Skeletal muscle satellite cell (primary cell): Measurements from ENCODE around the gene MTERF2.

Source experiments
- H3K27me3 ChIP-seq: 2 replicates; pipeline ENCODE4 v1.7.0; 2013; ENCODE audit warnings: low read length; ENCODE audit not compliant: control insufficient read depth, insufficient read depth
- H3K36me3 ChIP-seq: 2 replicates; pipeline ENCODE4 v1.7.0; 2013; ENCODE audit warnings: mild to moderate bottlenecking, control low read depth, low read length; ENCODE audit not compliant: insufficient read depth
- H3K4me1 ChIP-seq: 2 replicates; pipeline ENCODE4 v1.7.0; 2013; ENCODE audit warnings: low read length; ENCODE audit not compliant: control insufficient read depth, insufficient read depth
- H3K4me2 ChIP-seq: 2 replicates; pipeline ENCODE4 v1.7.0; 2013; ENCODE audit warnings: mild to moderate bottlenecking, low read length
- H3K4me3 ChIP-seq: 2 replicates; pipeline ENCODE4 v1.7.0; 2013; ENCODE audit warnings: low read length
- H3K9ac ChIP-seq: 2 replicates; pipeline ENCODE4 v1.7.0; 2013; ENCODE audit warnings: mild to moderate bottlenecking, low read depth, low read length, moderate library complexity
- H3K9me3 ChIP-seq: replicated peaks from 2 replicates; pipeline ENCODE4 v1.7.0; 2013; ENCODE audit warnings: mild to moderate bottlenecking, control low read depth, low read length

Gene MTERF2

GRCh38 chr12:106973545-106973944, 13.4 kb downstream of the MTERF2 start:
- Histone ChIP-seq H3K36me3 (peaks cover 65% of the 10 kb centered on the region), H3K9me3 (no peaks in the 10 kb centered on the region)

DNA sequence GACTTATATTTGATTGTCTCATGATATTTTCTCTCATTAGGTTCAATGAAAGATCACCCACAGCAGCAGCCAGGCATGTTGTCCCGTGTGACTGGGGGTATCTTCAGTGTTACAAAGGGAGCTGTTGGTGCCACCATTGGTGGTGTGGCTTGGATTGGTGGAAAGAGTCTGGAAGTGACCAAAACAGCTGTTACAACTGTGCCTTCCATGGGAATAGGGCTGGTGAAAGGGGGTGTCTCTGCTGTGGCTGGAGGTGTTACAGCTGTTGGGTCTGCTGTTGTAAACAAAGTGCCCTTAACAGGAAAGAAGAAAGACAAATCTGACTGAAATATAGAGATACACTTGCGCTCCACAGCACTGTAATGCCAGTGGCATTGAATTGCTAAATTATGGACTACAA, 15.9 kb downstream of the MTERF2 start:
- Histone ChIP-seq H3K4me2 (no peak overlapping the region), H3K4me1 (peaks cover 13% of the 10 kb centered on the region), H3K36me3 (peaks cover 81% of the 10 kb centered on the region), H3K27me3 (no peaks in the 10 kb centered on the region), H3K4me3 (no peak overlapping the region), H3K9me3 (no peaks in the 10 kb centered on the region), H3K9ac (no peak overlapping the region)

More at GRCh38 chr12:106973545-106973944, 13.4 kb downstream of the MTERF2 start:
- Histone ChIP-seq H3K4me1 (peaks cover 25% of the 10 kb centered on the region), H3K4me2 (no peak overlapping the region), H3K9ac (no peak overlapping the region), H3K27me3 (no peaks in the 10 kb centered on the region), H3K4me3 (no peak overlapping the region)

- Histone ChIP-seq H3K9me3 (no peaks in the 10 kb centered on the region), H3K4me3 (no peak overlapping the region), H3K9ac (no peak overlapping the region), H3K4me1 (no peaks in the 10 kb centered on the region), H3K27me3 (no peaks in the 10 kb centered on the region), H3K4me2 (no peak overlapping the region), H3K36me3 (peaks cover 74% of the 10 kb centered on the region)
These were observed 22.4 kb downstream of the MTERF2 start for GRCh38 chr12:106964526-106964925.

- Histone ChIP-seq H3K4me1 (no peaks in the 10 kb centered on the region), H3K4me3 (no peak overlapping the region)
These were observed 24.7 kb downstream of the MTERF2 start for GRCh38 chr12:106962286-106962685.

GRCh38 chr12:106960443-106960842, 26.5 kb downstream of the MTERF2 start:
- no peaks in the 10 kb centered on the region for H3K9me3 ChIP-seq
- no peaks in the 10 kb centered on the region for H3K27me3 ChIP-seq
- H3K4me1 ChIP-seq = no peaks in the 10 kb centered on the region
- H3K9ac ChIP-seq = no peak overlapping the region
- H3K4me2 ChIP-seq = no peak overlapping the region
- no peak overlapping the region for H3K4me3 ChIP-seq
- H3K36me3 ChIP-seq = peaks cover 43% of the 10 kb centered on the region

More at GRCh38 chr12:106962286-106962685, 24.7 kb downstream of the MTERF2 start:
- Histone ChIP-seq H3K27me3 (no peaks in the 10 kb centered on the region), H3K9ac (no peak overlapping the region), H3K4me2 (no peak overlapping the region), H3K36me3 (peaks cover 56% of the 10 kb centered on the region), H3K9me3 (no peaks in the 10 kb centered on the region)

- H3K9me3 ChIP-seq = no peaks in the 10 kb centered on the region
- peak overlapping the region; percentile 100 for H3K9ac ChIP-seq
- peaks cover 19% of the 10 kb centered on the region for H3K36me3 ChIP-seq
- H3K4me3 ChIP-seq = peak overlapping the region; percentile 90
- H3K4me2 ChIP-seq = peak overlapping the region; percentile 98
- H3K27me3 ChIP-seq = no peaks in the 10 kb centered on the region
- peaks cover 16% of the 10 kb centered on the region for H3K4me1 ChIP-seq
These were observed 29.4 kb downstream of the MTERF2 start for GRCh38 chr12:106957583-106957982.

GRCh38 chr12:106956048-106956578, 30.8 kb downstream of the MTERF2 start:
- H3K4me3 ChIP-seq = peak overlapping the region; percentile 90
- H3K36me3 ChIP-seq = peaks cover 10% of the 10 kb centered on the region
- no peaks in the 10 kb centered on the region for H3K27me3 ChIP-seq

GRCh38 chr12:106955377-106956047, 31.4 kb downstream of the MTERF2 start, which contains the start of gene TMEM263:
Gene TMEM263, plus strand, starts transcription at chr12:106955907. Its CDS starts 11,210 bp downstream, at chr12:106967117.
- Histone ChIP-seq H3K4me2 (peak within 1 kb of the TSS; percentile 98), H3K4me1 (peaks cover 16% of the 10 kb centered on the region), H3K9ac (peak within 1 kb of the TSS; percentile 100), H3K36me3 (peaks cover 6% of the 10 kb centered on the region), H3K9me3 (no peaks in the 10 kb centered on the region), H3K4me3 (peak within 1 kb of the TSS; percentile 90), H3K27me3 (no peaks in the 10 kb centered on the region)

More at GRCh38 chr12:106956048-106956578, 30.8 kb downstream of the MTERF2 start:
- peak overlapping the region; percentile 98 for H3K4me2 ChIP-seq
- peak overlapping the region; percentile 100 for H3K9ac ChIP-seq
- H3K4me1 ChIP-seq = peaks cover 16% of the 10 kb centered on the region
- H3K9me3 ChIP-seq = no peaks in the 10 kb centered on the region

- Histone ChIP-seq H3K4me1 (peaks cover 16% of the 10 kb centered on the region), H3K36me3 (peaks cover 3% of the 10 kb centered on the region), H3K9me3 (no peaks in the 10 kb centered on the region), H3K9ac (peak overlapping the region; percentile 100), H3K27me3 (no peaks in the 10 kb centered on the region), H3K4me2 (peak overlapping the region; percentile 98), H3K4me3 (peak overlapping the region; percentile 90)
These were observed 32.2 kb downstream of the MTERF2 start for GRCh38 chr12:106954462-106955376.

GRCh38 chr12:106953352-106954250, 33.3 kb downstream of the MTERF2 start:
- H3K27me3 ChIP-seq = no peaks in the 10 kb centered on the region
- H3K36me3 ChIP-seq = no peaks in the 10 kb centered on the region
- H3K9ac ChIP-seq = no peak overlapping the region
- peak overlapping the region; percentile 98 for H3K4me2 ChIP-seq
- H3K9me3 ChIP-seq = no peaks in the 10 kb centered on the region
- H3K4me1 ChIP-seq = peaks cover 16% of the 10 kb centered on the region
- H3K4me3 ChIP-seq = no peak overlapping the region
